ENCODE data around the gene HERC2.
A peak's percentile ranks its signal among the peaks of the same experiment; 100 is the strongest.

Gene HERC2

DNA sequence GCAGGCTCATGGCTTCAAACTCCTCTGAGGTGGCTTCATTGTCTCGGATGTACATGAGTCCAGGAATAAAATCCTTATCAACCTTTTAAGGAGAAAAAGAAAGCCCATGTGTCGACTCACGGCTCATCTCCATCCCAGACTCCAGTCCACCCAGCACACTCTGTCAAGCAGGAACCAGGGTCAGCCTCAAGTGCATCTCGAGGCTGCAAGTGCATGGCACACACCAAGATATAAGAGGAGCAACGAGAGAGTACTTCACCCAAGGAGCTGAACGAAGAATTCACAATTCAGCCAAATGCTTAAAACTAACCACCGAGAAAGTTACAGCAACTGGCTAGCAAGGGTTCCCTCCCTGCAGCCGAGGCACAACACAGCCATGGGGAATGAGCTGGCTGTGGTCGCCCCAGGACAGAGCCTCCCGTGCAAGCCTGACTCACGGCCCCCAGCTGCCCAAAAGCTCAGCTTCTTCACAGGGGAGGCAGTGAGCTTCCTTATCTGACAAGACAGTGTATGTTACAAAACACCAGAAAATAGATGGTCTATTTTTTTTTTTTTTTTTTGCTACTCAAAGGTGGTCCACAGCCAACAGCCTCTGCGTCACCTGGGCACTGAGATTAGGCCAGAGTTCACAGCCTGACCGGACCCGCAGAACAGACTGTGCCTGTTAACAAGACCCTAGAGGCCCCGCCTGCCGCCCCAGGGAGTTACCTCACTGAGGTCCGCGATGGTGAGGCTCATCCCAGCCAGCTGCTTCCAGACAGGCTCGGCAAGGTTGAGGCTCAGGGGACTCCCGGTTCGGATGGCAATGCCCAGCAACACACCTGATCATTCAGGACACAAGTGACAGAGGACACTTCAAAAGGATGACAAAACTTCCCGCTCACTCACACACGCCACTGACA, 207.0 kb downstream of the HERC2 start:
- FAIRE-seq (no peak), DNase-seq (ENCODE audit: low spot score) (no peak)

DNA sequence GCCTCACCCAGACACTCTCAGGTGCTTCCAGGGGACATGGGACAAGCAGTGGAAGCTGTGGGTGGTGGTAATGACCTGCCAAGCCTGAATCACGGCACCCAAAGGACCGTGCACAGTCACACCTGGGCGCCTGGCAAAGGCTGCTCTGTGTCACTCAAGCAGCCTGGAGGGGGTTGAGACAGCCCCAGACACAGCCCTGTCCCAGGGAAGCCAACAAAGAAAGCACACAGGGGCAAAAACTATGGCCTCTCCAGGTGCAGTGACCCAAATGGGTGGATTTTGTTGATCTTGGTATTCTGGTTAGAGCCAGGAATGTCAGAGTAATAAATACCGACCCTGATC, 207.9 kb downstream of the HERC2 start:
- FAIRE-seq (no peak), DNase-seq (ENCODE audit: low spot score) (no peak)

DNA sequence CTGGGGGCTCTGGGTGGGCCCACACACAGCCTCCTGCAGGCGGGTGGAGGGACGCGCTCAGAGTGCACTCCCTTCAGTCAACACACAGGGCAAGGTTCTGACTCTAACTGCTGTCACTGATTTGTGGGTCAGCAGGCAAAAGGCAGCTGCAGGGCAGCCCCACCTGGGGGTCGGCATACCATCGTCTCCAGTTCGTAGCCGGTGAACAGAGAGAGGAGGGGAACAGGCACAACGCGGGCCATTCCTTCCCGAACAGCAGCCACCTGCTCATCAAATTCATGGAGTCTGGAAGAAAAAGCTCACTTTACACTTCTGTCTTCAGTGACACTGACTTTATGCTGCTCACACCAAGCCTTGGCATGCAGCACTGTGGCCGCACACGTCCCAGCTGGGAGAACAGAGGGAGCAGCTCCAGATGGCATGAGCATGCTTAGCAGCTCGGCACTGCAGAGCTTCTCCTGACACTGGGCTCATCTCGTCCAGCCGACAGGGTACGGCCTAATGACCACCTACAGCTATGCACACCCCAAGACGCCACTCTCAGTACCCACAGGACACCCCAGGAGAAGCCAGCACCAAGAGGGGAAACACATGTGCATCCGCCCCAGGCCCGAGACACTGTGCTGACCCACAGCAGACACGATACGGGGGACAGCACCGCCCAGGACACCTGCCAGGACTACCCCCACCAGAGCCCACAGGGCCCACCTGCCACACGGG, 208.4 kb downstream of the HERC2 start:
- DNase-seq (ENCODE audit: low spot score) (no peak), FAIRE-seq (no peak)

DNA sequence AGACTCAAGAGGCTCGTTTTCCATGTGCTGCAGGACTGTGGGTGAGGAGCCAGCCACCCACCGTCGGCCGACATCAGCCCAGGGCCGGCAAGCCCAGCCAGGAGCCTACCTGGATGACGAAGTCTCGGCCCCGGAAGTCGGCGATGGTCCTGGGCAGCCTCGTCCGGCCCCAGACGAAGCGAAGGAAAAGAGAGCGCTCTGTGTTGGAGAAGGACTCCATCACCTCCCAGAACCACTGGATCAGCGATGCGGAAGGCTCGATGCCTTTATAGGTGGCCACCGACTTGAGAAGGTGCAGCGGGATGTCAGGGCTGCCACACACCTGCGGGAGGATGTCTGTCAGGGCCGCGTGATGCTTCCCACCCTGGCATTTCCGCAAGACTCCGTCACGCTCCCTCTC, 209.0 kb downstream of the HERC2 start:
- FAIRE-seq (no peak), DNase-seq (ENCODE audit: low spot score) (no peak)

DNA sequence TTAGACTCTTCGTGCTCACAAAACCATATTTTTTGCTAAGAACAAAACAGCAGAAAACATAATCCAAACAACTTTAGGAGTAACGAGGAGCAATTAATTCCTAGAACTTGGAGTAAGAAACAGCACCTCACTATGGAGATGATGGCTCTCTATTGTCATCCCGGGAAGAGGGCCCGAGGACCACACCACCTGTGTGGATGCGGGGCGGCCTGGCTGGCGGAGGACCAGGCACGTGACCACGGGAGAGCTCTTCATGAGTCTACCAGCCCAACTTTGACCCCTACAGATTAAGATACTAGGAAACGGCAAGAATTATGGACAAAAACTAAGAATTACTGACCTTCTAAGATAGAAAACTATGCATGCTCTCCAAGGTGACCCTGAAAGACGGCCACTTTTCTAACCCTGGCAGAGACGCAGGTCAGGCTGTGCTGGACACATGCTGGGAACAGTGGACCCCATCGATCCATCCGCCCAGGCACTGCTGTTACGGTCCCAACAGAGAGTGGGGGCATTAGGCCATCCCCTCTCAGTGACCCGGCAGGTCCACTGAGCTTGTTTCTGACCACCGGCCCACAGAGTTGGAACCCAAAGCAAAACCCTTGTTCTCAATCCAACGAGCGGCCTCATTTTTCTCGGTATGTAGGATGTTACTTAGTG, 209.7 kb downstream of the HERC2 start:
- FAIRE-seq (no peak), DNase-seq (ENCODE audit: low spot score) (no peak)

DNA sequence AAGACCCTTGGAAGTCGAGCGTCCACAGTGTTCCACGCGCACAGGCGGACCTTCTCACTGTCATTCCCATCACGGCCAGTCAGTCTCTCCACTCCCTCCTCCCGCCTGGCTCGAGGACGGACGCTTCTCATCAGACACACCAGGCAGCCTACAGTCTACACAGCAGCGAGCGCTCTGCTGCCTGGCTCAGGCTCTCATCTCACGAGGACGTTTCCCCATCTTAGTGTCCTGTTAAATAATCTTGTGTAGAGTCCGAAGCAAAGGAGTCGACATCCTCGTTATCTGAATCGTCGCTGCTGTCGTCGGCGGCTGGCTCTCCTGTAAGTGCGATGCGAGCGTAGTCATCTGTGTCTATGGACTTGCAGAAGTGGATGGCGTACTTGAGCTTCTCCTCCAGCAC, 210.4 kb downstream of the HERC2 start:
- DNase-seq (ENCODE audit: low spot score) (no peak), FAIRE-seq (no peak)

DNA sequence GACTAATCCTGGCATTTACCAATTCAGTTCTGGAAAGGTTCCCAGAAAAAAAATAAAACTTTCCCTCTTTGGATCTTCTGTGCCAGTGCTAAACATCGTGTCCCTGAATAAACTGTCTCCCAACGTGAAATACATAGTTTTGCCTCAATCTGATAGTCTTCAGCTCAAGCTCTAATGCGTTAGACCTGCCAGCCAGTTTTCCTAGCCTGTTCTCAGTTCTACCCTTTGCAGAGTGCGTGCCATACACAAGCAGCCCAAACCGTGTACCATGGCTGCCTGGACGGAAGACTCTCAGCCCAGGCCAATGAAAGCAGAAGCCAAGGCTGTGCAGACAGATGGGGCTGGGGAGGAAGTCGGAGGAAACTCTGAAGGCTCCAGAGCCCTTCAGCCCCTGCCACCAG, 211.5 kb downstream of the HERC2 start:
- DNase-seq (ENCODE audit: low spot score): no peak
- FAIRE-seq: no peak

DNA sequence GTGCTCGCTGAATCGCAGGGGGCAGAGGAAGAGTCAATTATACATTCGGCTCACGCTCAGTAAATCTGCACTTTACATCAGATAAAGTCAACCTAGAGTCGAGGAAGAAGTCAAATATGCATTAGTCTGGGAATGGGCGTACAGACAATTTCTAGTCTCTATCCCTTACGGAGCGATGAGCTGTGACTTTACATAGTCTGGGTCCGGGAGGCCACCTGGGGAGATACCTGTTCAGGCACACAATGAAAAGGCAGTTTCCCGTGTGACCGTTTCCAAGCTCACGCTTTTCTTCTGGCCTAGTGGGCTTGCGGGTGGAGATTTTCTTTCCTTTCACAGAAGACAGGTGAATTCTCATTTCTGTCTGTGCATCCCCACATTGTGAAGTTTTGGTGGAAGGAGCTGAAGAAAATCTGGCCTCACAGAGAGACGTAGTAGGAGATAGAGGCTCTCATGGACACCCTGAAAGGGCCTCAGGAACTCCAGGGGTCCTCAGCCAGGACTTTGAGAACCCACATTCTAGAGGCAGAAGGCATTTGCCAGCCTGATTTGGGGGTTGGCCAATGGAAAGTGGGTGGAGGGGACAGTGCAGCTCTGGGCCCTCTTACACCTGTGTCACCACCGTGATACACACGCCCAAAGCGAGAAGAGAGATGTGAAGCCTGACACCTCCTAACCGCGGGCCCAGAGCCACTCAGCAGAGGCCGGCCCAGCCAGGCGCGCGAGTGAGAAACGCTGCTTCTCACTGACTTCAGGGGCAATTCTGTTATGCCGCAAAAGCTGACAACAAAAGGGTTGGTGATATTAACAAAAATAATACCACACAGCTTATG, 212.1 kb downstream of the HERC2 start:
- FAIRE-seq (no peak), DNase-seq (ENCODE audit: low spot score) (no peak)

DNA sequence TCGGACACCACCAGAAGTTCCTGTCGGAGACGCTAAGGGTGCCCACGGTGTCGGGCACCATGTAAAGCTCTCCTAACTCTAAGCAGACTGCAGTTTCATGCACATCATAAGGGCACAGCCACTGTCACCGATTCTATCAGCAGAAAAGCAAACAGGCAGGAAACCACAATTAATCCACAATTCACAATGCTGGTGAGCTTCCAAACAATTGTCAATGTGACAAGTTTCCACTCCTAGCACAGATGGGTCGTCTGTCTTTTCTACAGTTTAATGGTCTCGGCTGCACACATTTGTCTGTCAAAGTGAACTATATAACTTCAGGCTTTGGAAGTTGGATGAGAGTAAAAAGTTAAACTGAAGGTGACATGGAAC, 214.1 kb downstream of the HERC2 start:
- FAIRE-seq (no peak), DNase-seq (ENCODE audit: low spot score) (no peak)

DNA sequence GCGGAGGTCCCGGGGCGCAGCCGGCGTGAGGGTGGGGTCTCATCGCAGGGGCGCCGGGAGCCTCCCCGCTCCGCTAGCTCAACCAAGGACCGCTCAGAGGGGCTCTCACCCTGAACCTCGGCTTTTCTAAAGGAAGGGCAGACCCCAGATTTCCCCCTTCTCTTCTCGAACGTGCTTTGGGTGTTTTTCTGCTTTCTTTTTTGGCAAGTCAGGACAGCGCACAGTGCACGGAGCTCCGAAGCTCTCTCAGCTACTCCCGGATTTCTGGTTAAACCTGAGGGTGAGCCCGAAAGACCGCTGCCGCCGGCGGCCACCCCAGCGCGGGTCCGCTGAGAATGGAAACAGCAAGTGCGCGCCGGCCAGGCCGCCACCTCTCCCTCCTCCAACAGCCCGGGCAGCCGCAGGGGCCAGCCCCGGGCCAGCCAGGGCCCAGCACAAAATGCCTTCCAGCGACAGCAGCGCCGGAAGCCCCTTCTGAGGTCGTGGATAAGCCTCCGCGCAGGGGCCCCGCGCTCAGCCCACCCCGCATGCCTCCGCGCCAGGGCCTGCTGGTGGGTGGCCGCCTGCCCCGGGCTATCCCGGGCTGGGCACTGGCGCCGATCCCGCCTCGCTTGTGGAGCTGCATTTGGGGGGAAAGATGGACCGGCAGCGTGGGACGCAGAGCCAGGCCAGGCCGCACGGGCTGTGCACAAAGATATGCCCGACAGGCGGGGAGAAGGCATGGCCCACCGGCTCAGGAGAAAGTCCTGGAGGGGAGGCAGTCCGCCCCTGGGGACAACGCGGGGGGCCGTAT, 214.7 kb downstream of the HERC2 start:
- DNase-seq (ENCODE audit: low spot score): no peak
- no peak for FAIRE-seq

DNA sequence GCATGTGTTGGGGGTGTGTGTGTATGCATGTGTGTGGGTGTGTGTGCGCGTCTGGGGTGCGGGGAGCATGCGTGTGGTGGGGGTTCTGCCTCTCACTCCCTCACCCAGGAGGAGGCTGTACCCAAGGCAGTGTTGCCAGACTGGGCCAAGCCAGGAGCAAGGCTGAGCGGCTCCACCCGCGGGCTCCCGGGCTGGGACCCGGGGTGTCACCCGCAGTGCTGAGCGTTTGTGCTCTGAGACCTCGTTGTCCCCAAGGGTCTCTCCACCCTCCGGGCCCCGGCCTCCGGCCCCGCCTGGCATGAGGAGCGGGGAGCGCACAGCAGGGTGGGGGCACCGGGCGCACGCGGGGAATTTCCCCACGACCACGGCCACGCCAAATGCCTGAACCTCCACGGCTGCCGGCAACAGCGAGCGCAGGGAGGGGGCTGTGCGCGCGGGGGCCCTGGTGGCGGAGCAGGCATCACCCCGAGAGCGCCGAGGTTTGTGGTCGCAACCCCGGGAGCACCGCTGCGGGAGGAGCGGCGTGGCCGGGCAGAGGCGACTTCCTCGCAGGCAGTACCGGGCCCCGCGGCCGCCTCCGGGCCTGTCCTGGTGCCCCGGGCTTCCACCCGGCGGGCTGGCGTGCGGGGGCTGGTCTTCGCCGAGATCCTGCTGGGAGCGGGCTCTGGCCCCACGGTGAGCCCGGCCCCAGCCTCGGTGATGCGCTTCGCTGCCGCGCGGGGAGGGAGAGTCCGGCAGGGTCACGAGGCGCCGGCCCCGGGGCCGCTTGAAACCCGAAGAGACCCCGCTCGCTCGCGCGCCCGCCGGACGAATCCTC, 215.5 kb downstream of the HERC2 start:
- DNase-seq (ENCODE audit: low spot score) (no peak), FAIRE-seq (no peak)

DNA sequence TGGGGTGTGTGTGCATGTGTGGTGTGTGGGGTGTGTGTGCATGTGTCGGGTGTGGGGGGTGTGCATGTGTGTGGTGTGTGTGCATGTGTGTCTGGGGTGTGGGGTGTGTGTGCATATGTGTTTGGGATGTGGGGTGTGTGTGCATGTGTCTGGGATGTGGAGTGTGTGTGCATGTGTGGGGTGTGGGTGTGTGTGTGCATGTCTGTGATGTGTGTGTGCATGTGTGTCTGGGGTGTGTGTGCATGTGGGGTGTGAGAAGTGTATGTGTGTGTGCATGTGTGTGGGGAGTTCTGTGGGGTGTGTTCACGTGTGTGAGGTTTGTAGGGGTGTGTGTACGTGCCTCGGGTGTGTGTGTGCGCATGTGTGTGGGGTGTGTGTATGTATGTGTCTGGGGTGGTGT, 216.2 kb downstream of the HERC2 start:
- DNase-seq (ENCODE audit: low spot score): no peak
- FAIRE-seq: no peak

DNA sequence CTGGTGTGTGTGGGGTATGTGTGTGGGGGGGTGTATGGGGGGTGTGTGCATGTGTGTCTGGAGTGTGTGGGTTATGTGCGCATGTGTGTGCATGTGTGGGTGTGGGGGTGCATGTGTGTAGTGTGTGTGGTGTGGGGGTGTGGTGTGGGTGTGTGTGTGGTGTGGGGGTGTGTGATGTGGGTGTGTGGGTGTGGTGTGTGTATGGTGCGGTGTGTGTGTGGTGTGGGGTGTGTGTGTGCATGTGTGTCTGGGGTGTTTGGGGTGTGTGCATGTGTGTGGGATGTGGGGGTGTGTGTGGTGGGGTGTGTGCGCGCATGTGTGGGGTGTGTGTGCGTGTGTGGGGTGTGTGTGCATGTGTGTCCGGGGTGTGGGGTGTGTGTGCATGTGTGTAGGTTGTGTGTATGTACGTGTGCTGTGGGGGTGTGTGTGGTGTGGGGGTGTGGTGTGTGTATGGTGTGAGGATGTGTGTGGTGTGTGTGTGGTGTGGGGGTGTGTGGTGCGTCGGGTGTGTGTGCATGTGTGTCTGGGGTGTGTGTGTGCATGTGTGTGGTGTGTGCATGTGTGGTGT, 216.7 kb downstream of the HERC2 start:
- DNase-seq (ENCODE audit: low spot score) (no peak), FAIRE-seq (peak; percentile 99)

DNA sequence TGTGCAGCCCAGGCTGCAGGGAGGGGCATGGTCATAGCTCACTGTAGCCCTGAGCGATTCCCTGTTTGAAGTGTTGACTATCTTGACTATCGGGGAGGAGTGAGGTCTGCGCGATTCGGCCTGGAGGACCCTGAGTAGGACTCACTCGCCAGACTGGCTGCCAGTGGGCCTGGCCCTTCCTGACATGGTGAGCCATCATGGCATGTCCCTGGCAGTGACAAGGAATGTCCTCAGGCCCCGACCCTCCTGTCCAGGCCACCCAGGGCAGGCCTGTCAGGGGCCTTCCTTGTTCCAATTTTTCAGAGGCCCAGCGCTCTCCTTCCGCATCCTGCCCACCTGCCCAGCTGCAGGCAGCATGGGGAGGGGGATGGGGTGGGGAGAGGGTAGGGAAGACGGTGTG, 217.7 kb downstream of the HERC2 start:
- FAIRE-seq: no peak
- DNase-seq (ENCODE audit: low spot score): no peak

DNA sequence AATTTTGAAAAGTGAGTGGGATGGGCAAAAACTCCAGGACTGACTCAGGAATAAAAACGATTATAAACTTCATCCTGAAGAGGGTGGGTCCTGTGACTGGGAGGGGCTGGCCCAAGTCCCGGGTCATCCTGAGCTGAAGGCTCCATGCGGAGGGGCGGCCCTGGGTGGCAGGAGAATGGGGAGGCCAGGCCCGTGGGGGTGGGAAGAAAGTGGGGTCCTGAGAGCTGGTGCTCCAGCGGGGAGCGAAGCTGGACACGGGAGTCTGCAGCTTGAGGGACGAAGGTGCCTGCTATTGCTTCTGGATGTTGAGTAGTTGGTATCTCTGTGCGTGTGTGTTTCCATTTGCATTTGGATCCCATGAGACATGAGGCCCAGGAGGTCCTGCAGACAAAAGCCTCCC, 218.1 kb downstream of the HERC2 start:
- no peak for FAIRE-seq
- no peak for DNase-seq (ENCODE audit: low spot score)

DNA sequence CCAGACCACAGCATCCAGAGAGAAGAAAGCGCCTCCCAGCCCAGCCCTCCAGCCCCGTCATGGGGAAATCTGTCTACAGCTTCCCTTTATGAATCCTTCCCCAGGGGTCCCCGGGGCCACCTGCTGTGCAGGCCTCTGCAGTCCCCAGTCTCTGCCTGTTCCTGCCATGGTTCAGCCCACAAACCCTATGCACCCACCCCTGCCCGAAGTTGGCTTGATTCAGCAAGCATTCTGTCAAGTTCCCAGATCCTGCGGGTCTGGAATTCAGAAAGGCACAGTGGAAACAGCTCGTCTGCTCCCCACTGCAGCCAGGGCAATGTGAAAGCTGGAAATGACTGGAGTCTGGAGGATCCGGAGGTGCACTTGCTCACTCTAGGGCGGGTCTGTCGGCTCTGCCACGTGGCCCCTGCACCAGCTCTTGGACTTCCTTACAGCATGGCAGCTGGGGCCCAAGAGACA, 220.0 kb downstream of the HERC2 start:
- FAIRE-seq (no peak), DNase-seq (ENCODE audit: low spot score) (no peak)

DNA sequence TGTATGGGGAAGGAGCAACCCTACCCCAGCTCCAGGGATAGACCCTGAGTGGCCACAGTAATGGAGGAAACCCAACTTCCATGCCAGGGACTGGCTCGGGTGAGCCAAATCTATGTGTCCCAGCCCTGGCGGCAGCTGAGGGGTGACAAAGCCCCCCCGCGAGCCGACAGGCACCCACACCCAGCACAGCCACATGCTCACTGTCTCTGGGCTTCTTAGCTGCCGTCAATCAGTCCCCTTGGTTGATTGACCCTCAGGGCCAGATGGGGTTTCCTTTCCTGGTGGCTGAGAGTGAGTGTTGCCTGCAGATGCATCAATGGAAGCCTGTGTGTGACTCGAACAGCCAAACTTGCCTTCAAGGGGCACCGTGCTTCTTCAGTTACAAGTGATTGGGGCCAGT, 220.8 kb downstream of the HERC2 start:
- no peak for DNase-seq (ENCODE audit: low spot score)

DNA sequence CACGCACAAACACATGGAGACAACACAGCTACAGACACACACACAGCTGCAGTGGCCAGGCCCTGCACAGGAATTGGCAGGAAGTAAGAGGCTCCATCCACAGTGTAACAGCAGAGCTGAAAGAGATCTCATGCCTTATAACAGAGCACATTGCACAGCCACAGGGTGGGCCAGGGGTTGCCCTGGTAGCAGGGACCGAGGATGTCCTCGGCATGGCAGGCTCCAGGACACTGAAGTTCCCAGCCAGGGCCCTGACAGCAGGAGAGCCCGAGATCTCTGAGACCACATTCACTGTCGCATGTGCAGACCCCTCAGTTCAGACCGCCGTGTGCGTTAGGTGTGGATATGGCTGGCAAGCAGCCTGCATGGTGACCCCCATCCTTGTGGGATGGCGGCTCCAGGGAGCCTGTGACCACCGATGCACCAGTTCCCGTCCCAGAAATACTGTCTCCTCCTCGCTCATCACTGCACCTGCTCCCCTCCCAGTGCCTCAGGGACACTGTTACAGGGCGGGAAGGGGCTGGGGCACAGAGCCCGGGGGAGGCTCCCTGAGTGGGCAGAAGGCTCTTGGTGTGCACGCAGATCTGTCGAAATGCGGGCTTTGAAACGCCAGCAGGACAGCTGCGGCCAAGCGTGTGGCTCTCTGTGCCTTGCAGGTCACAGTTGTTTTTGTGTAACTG, 221.3 kb downstream of the HERC2 start:
- FAIRE-seq: no peak

More for the DNA sequence above, 220.8 kb downstream of the HERC2 start:
- no peak for FAIRE-seq

More for the DNA sequence above, 221.3 kb downstream of the HERC2 start:
- DNase-seq (ENCODE audit: low spot score): no peak
